HG03342 (cell line): Measurements from ENCODE around the gene COMP.

Source experiments
- ATAC-seq: cut with Tn5 transposase; IDR thresholded peaks from one replicate; pipeline ENCODE4 v1.9.1; 2021; ENCODE audit warnings: mild to moderate bottlenecking, moderate library complexity; ENCODE audit not compliant: unreplicated experiment

Gene COMP

DNA sequence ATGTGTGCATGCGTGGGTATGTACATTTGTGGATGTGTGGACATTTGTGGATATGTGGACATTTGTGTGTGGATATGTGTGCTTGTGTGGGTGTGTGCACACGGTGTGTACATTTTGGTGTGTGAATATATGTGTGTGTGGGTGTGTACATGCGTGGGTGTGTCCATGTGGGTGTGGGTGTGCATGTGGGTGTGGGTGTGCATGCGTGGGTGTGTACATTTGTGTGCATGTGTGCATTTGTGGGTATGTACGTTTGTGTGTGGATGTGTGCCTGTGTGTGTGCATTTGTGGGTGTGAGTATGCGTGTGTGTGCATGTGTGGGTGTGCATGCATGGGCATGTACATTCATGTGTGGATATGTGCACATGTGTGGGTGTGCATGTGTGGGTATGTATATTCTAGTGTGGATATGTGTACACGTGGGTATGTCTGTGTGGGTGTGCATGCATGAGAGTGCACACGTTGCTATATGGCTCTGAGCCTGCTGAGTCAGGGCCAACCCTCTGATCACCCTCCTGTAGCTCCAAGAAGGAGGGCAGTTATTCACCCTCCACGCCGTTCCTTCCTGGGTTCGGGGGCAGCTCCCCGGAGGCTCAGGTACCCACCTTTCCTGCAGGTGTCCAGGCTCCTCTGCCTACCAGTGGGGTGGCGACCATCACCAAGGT, 20.3 kb downstream of the COMP start:
- ATAC-seq = no peak

DNA sequence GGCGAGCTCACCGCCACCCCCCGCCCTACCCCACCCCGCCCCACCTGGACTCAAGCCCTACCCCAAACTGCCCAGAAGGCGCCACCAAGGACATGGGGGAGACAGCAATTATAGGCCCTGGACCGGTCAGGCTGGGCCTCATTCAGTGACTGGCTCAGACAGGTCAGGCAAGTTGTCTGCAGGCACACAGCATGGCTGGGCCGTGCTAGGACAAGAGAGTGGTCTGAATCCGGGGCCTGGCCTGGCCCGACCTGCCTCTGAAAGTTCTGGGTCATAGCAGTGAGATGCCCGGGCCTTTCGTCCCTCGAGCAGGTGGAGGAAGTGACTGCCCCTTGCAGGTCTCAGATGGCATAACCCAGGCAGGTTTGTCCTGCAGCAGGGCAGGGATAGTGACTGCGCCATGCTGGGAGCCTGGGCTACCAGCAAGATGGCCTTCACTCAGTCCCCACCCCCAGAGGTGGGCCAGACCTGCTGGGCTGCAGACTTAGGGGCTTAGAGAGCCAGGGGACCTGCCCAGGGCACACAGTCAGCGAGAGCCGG, 21.0 kb downstream of the COMP start:
- ATAC-seq = no peak

DNA sequence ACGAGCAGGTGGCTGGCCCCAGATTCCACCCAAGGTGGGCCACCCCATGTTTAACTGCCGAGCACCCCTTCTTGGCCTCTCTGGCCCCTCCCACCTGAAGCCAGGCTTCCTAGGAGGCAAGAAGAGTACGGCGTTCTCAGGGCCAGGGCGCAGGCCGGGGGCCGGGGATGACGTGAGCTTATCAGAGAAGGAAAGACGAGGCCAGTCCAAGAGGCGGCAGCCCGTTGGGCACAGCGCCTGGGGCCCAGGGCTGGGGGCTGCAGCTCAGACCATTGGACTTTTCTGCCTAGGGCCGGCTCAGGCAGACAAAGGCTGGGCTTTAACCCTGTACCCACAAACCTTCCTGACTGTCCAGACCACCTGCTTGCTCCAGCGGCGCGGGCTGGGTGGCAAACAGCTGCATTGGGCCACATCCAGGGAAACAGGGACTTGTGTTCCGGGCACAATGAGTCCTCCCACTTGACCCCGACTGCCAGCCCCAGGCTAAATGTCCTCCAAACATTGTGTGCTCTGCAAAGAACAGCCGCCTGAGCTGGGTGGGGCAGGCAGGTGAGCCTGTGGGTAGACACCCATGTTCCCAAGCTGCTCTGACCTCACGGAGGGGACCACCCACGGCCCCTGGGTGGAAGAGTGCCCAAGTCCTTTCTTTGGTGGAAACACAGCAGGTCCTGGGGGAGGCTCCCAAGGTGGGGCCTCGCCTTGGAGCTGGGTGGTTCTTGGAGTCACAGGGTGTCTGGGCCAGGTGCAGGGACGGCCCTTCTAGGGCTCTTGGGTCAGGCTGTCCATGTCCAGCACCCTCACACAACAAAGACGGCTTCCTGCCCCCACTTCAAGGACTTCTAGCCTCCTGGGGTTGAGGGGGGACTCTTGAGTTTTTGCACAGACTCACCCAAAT, 21.9 kb downstream of the COMP start:
- ATAC-seq = no peak

DNA sequence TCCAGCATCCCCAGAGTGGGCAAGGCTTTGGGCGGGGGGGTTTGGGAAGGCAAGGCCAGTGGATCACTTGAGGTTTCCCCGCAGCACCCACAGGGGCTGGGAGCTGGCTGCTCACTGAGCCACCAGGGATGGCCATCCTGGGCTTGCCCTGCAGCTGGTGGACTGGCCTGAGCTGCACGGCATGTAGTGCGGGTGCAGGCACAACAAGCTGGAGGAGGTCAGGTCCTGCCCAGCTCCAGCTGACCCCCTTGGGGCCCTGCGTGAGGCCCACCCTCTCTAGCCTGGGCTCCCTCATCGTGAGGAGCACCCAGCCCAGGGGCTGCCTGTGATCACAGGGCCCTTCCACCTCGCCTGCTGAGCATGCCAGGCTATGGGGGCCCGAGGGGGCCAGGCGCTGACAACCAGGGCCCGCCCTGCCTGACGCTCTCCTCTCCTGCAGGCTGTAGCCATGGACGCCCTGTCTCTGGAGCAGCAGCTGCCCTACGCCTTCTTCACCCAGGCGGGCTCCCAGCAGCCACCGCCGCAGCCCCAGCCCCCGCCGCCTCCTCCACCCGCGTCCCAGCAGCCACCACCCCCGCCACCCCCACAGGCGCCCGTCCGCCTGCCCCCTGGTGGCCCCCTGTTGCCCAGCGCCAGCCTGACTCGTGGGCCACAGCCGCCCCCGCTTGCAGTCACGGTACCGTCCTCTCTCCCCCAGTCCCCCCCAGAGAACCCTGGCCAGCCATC, 22.9 kb downstream of the COMP start:
- no peak for ATAC-seq

DNA sequence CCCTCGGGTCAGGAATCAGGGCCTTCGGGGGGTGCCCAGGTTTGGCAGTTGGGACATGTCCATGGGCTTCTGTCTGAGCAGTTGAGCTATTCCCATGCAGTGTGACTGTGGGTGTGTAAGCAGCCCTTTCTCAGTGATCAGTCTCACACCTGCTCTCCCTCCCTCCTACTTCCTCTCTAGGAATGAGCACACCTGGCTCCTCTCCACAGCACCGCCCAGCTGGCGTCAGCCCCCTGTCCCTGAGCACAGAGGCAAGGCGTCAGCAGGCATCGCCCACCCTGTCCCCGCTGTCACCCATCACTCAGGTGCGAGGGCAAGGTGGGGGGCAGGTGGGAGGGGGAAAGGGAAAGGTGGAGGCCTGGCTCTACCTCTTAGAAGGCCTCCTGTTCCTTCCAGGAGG, 25.9 kb downstream of the COMP start:
- no peak for ATAC-seq

DNA sequence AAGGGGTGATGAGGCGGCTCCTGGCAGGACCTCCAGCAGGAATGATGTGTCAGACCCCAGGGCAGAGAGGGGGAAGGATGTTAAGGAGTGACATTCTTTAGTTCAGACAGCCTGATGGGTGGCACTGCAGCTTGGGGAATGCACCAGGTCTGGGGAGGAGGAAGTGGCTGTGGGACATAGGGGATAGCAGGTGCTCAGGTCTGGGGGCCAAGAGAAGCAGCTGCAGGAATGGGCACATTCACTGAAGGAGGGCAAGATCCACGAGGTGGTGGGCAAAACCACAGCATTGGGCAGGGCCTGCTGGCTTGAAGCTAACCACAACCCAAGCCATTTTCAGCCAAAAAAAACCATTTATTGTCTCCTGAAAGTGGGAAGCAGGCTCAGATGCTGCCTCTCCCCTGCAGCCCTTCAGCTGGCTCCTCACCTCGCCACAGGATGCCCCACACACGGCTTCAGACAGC, 26.5 kb downstream of the COMP start:
- no peak for ATAC-seq

DNA sequence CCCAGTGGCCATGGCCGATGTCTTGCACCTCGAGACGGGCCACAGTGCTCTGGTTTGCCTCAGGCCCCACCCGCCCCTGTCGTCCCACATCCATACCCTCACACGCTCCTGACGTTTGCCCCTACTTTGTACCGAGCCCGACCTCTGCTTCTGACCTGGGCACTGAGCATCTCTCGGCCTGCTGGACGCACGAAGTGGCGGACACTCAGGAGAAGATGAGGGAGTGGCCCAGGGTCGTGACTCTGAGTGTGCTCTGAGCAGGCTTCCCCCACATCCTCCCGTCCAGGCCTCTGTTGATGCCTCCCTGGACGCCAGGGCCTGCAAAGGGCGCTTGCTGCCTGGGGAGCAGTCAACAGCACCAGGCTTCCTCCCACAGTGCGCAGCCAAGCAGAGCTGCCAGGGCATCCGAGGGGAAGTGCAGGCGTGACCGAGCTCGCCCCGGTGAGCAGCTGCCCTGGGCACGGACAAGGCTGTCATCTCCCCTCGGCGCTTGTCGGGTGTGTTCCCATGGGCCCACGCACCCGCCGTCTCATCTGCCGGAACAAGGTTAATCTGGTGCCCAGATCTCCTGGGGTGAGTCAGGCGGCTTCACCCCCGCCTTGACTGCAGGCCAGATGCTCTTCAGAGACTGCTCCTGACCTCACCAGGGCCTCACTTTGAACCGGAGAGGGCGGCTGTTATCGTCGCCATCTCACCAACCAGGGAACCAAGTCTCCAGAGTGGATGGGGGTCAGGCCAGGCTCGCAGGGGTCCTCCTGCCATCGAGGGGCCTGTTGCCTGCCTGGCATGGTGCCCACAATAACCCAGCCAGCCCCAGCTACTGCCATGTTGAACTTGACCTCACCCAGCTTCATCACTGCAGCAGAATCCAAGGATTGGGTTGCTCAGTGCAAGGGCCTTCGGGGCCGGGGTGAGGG, 27.2 kb downstream of the COMP start:
- ATAC-seq = no peak

DNA sequence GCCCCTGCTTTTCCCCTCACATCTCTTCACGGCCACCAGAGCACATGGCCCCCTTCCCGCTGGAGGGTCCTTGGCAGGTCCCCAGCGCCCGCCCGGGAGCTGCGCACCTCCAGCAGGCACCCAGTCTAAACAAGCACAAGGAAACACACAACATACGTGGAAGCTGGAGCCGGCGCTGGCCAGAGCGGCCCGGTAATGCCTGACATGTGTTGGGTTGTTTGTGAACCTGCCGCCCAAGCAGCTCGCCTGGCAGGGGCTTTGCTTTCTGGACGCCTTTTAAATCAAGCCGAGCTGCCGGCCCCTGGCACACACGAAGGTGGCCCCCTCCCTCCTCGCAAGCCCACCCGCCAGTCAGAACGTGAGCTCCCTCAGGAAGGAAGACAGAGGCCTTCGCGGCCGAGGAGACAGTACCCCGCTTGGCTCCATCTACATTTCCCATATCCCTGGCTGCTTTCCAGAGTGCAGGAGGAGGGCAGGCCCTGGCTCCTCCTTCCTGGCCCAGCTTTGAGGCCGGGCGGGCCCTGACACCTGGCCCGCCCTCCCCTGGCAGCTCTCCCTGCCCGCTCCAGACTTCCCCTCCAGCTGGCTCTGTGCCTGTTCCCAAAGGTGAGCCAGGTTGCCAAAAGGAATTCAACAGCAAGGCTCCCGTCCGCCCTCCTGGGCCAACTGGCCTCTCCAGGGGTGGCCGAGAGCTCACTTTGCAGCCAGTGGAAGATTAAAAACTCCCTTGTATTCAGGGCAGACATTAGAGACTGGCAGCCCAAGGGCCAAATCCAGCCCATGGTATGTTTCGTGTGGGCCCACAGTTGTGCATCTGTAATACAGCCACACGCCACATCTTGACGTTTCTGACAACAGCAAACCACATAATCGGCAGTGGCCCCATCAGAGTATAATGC, 28.7 kb downstream of the COMP start:
- ATAC-seq = no peak

DNA sequence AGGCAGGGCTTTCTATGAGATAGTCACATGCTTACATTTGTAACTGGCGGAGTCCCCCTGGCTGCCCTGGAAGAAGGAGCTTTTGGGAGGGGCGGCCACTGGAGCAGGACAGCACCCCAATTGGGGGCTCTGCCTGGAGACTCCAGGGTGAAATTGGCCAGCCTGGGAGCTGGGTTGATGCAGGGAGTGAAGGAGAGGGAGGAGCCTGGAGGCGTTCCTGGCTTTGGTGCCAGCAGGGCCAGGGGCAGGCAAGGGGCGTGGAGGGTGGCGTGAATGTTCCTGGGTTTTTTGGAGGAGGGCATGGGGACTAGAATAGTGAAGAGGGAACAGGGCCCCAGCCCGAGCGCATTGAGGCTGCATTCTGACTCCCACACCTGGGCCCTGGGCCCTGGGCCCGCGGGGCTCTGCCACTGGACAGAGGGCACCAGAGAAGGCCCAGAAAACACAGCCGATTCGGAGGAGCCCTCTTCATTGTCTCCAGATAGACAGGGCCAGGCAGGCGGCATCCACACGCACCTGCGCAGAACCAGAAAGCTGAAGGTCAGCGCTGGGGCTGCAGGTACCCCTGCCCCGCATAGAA, 29.5 kb downstream of the COMP start:
- ATAC-seq = no peak

DNA sequence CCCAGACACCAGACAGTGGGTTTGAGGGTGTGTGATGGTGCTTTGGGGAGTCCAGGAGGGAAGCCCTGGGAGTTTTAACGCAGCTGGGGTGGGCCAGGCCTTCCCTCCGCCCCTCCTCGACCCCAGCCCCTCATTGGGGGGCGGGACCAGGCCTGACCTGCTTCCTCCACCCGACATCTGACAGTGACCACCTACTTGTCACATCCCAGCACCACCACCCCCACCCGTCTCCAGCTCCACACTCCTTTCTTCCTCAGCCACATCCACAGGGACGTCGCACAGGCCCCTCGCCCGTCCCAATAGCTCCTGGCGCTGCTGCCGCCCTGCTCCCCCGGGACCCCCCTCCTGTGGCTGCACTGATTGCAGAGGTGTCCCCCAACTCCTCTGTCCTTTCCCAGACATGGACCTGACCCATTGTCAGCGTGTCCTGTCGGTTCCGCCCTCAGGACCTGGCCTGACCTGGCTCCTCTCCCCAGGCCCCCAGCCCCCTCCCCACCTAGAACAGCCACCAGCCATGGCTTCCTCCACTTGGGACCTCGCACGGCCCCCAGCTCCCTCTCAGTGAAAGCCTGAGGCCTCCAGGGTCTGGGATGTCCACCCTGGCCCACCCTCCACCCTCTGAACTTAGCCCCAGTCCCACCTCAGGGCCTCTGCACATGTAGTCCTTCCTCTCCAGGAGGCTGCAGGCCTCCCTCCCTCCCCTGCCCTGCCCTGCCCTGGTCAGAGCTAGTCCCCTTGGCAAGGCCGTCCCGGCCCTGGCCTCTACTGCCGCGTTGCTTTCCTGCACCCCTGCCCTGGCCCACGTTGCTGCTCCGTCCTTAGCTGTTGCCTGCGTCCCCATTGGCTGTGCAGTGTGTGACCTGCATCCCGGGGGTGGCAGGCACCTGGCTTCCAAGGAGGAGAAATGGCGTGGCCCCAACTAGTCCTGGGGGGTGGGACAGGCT, 30.4 kb downstream of the COMP start:
- no peak for ATAC-seq

DNA sequence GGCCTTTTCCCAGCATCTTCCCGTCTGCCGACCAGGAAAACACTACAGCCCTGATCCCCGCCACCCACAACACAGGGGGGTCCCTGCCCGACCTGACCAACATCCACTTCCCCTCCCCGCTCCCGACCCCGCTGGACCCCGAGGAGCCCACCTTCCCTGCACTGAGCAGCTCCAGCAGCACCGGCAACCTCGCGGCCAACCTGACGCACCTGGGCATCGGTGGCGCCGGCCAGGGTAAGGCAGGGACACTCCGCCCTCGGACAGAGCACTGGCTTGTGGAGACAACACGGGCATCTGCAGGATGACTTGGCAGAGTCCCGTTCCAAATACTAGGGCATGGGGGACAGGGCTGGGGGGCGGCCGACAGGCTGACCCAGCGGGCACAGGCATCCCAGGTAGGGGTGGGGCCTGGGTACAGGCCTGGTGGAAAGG, 31.1 kb downstream of the COMP start:
- no peak for ATAC-seq

DNA sequence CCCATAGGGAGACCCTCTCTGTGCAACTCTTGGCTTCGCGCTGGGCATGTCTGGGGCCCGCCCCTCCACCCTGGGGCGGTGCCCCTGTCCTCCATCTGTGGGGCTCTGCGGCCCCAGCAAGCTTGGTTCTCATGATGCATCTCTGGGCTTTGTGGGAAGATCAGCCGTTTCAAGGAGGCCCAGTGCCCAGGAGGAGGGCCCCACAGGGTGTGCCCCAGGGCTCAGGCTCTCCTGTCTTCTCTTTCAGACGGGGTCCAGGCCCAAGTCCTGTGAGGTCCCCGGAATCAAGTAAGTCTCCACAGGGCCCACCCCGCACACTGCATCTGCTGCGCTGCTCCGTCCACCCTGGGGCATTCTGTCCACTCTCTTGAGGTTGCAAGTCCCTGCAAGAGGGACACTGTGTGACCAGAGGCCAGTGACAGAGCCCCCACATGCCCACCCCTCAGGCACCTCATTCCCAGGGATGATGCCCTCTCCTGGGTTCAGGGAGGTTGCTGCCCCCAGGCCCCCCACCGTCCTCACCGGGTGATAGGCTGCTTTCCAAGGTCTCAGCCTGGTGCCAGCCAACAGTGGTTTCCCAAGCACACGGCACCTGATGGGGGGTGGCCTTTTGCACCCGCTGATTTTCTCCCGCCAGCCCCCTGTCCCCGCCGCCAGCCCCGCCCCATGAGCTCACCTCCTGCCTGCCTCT, 31.7 kb downstream of the COMP start:
- no peak for ATAC-seq

DNA sequence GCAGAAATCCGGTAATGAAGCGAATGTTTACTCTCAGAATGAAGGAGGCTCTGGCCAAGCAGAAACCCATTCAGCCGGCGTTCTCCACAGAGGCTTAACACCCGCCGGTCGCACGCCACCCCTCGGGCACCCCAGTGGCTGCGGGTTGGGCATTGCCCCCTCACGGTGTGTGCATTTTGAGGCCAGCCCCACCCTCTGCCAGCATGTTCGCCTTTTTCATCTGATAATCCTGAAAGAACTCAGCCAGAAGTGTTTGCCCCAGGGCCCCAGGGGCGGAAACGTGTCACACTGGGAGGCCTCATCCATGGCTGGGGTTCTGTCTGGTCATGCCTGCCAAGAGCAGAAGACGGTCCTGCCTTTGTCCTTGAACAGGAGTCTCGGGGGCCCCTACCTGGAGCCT, 34.2 kb downstream of the COMP start:
- ATAC-seq = no peak

DNA sequence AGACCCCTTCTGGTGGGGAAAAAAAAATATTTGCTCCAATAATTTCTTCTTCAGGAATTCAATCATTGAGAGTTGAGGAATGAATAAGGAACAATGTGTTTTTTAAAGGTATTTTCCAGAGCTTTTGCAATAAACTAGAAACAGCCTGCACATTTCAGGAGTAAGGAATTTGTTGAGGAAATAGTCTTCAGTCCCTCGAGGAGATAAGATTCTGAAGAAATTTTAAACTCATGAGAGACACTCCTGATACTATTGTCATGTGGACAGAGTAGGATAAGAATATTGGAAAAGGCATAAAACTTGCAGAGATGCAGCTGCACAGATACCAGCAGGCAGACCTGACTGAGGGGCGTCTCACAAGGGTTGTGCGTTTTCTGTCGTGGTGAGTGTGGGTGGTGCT, 36.6 kb downstream of the COMP start:
- ATAC-seq = no peak

DNA sequence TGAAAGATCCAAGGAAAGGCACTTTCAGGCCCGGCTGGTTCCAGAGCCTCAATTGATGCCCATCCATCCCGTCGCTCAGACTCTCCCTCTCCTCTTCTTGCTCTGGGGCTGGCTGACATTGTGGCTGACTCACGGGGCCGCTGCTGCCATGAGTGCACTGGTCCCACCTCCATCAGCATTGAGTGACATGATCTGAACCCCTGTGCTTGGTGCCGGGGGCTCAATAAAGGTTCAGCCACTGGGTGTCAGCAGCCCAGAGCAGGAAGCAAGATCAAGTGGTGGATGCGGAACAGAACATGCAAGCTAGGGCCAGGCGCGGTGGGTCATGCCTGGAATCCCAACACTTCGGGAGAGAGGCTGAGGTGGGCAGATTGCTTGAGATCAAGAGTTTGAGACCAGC, 39.5 kb downstream of the COMP start:
- ATAC-seq = no peak

DNA sequence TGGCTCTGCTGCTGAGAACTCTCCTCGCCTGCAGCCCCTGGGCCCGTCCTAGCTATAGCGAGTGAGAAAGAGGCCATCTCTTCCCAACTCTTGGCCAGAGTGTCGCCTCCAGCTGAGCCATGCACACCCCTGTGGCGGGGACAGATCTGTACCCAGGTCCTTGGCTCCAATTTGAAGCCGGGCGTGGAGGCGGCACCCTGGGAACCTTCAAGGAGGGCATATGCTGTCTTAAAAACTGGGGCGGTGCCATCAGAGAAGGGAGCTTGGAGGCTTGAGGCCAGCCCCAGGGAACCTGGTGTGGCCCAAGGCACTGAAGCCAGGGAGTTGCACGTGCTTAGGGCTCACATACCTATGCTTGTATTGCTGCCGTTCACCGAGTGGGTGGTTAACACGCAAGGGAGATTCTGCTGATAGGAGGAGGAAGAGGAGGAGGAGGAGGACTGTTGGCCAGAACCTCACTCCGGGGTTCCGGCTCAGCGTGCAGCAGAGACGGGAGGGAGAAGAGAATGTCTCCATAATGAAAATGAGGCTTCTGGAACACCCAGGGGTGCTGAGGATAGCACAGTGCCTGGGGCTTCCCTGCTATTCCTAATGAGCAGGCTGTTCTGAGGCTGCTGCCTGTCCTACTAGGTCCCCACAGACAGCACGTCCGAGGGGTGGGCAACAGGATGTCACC, 40.7 kb downstream of the COMP start:
- no peak for ATAC-seq
